Sciatic nerve (tissue), 2 donors: ENCODE data around the gene DYNC1LI2. TPM values are rescaled to one million over a fixed set of nuclear protein-coding genes. Genes with fewer than 3 reads are reported as not detected.

Source experiments
- ATAC-seq: fragments of 200-7000 bp; cut with Tn5 transposase; one replicate; pipeline ENCODE4 v1.9.1; 2020; ENCODE audit warnings: mild to moderate bottlenecking, moderate library complexity
- DNase-seq: peaks from one replicate; pipeline ENCODE4 v3.0.0-alpha.2; 2020; ENCODE audit warnings: low spot score
- intact Hi-C: fragments of 100-400 bp; cut with DNase I; formaldehyde crosslinking; loops from one replicate; pipeline ENCODE4 v1.14.2; 2022
- total RNA-seq: library from RNA; stranded (reverse); fragmentation: NEBNext Ultra II Directional; extraction: Animal tissue kit (Norgen Biotek cat#: 25700); gene quantifications from one replicate; pipeline ENCODE4 v1.2.1, GENCODE V29; 2021
- donor health status: DM: no; HTN: no; CAD: no.
- donor health status: DM: no; HTN: no; CAD: no.

DYNC1LI2 gene
- total RNA-seq, 1 donor from 2014 or later, result 205 TPM

GRCh38 chr16:66678337-66678736 lies 73.1 kb downstream of the DYNC1LI2 start:
- intact Hi-C loops, result no loop called here
- ATAC-seq, result no peak
- DNase-seq, result no peak

GRCh38 chr16:66677836-66678235 lies 73.6 kb downstream of the DYNC1LI2 start:
- ATAC-seq, result no peak
- no peak for DNase-seq
- intact Hi-C loops, result no loop called here

GRCh38 chr16:66677179-66677578 lies 74.2 kb downstream of the DYNC1LI2 start:
- intact Hi-C loops, result no loop called here
- DNase-seq (no peak), ATAC-seq (no peak)

- no peak for DNase-seq
- ATAC-seq, result no peak
- intact Hi-C loops, result no loop called here
Measured at GRCh38 chr16:66676599-66676998, 74.8 kb downstream of the DYNC1LI2 start.

GRCh38 chr16:66673691-66674090 lies 77.7 kb downstream of the DYNC1LI2 start:
- intact Hi-C loops, result no loop called here
- no peak for ATAC-seq

More at GRCh38 chr16:66673691-66674090, 77.7 kb downstream of the DYNC1LI2 start:
- DNase-seq, result no peak

Other genes starting within 250 kb of the DYNC1LI2 start
- 44.2 TPM for gene TK2, start 201.5 kb downstream of the DYNC1LI2 start, total RNA-seq
- 36.9 TPM for gene CKLF, start 199.0 kb downstream of the DYNC1LI2 start, total RNA-seq
- gene CMTM1, start 185.2 kb downstream of the DYNC1LI2 start, total RNA-seq, result 6.2 TPM
- 1.5 TPM for gene CMTM2, start 172.1 kb downstream of the DYNC1LI2 start, total RNA-seq
- 44.5 TPM for gene CMTM3, start 146.9 kb downstream of the DYNC1LI2 start, total RNA-seq
- 17.8 TPM for gene CMTM4, start 54.9 kb downstream of the DYNC1LI2 start, total RNA-seq
- gene TERB1, start 50.0 kb upstream of the DYNC1LI2 start, total RNA-seq, result 0.58 TPM
- gene NAE1, start 79.4 kb upstream of the DYNC1LI2 start, total RNA-seq, result 60.6 TPM
- gene CA7, start 92.8 kb upstream of the DYNC1LI2 start, total RNA-seq, result not detected
- 17.6 TPM for gene PDP2, start 128.9 kb upstream of the DYNC1LI2 start, total RNA-seq
- gene CDH16, start 167.3 kb upstream of the DYNC1LI2 start, total RNA-seq, result not detected
- gene RRAD, start 173.9 kb upstream of the DYNC1LI2 start, total RNA-seq, result 6.2 TPM
- gene CIAO2B, start 182.8 kb upstream of the DYNC1LI2 start, total RNA-seq, result 69.7 TPM
- gene CES2, start 183.9 kb upstream of the DYNC1LI2 start, total RNA-seq, result 27.8 TPM
- 0.71 TPM for gene CES3, start 209.7 kb upstream of the DYNC1LI2 start, total RNA-seq
- 13.2 TPM for gene CES4A, start 237.0 kb upstream of the DYNC1LI2 start, total RNA-seq